Hematopoietic multipotent progenitor cell treated with erythropoietin and hydrocortisone succinate and interleukin-3 and kit ligand, for 15 days (in vitro differentiated cells): ENCODE results near the gene CREB5.

Source experiments
- DNase-seq: peaks from one replicate; pipeline ENCODE4 v3.0.0-alpha.2; 2015; ENCODE audit warnings: low spot score

The CREB5 gene

GRCh38 chr7:28855538-28856217, 443.4 kb downstream of the CREB5 start:
- DNase-seq, result no peak

GRCh38 chr7:28856656-28857055, 444.3 kb downstream of the CREB5 start:
- no peak for DNase-seq

- no peak for DNase-seq
Measured at GRCh38 chr7:28858206-28858605, 445.9 kb downstream of the CREB5 start.

GRCh38 chr7:28858895-28859294, 446.6 kb downstream of the CREB5 start:
- DNase-seq, result no peak

- no peak for DNase-seq
Measured at GRCh38 chr7:28861825-28862224, 449.5 kb downstream of the CREB5 start.

GRCh38 chr7:28862595-28863272, 450.4 kb downstream of the CREB5 start:
- no peak for DNase-seq

GRCh38 chr7:28865601-28866144, 453.4 kb downstream of the CREB5 start:
- DNase-seq, result no peak

- no peak for DNase-seq
Measured at GRCh38 chr7:28868712-28869111, 456.4 kb downstream of the CREB5 start.

- no peak for DNase-seq
Measured at GRCh38 chr7:28871077-28871476, 458.8 kb downstream of the CREB5 start.

- no peak for DNase-seq
Measured at GRCh38 chr7:28871631-28872030, 459.3 kb downstream of the CREB5 start.

- DNase-seq, result no peak
Measured at GRCh38 chr7:28872226-28872625, 459.9 kb downstream of the CREB5 start.

GRCh38 chr7:28873365-28873764, 461.0 kb downstream of the CREB5 start:
- no peak for DNase-seq

- DNase-seq, result no peak
Measured at GRCh38 chr7:28874001-28874400, 461.7 kb downstream of the CREB5 start.
